ENCODE measurements around the gene LMCD1. TPM values are rescaled to one million over a fixed set of nuclear protein-coding genes. Genes with fewer than 3 reads are reported as not detected.

LMCD1 gene
- total RNA-seq, 2 experiments from 2014 or later, result 0.36 to 0.55 TPM

- Mint-ChIP-seq H3K9me3 (no peaks in the 10 kb centered on the region), H3K27ac (no peak overlapping the region), H3K4me1 (ENCODE audit: low read depth) (no peaks in the 10 kb centered on the region), H3K4me3 (no peak overlapping the region), H3K36me3 (ENCODE audit: low read depth) (no peaks in the 10 kb centered on the region), H3K27me3 (peaks cover 21% of the 10 kb centered on the region)
- no peak for TF ChIP-seq CTCF (IDR thresholded peaks at IDR 0.05)
- DNase-seq (no peak), ATAC-seq (ENCODE audit: poor library complexity) (no peak)
- ChIA-PET POLR2A (no interaction called here), CTCF (no interaction called here)
- intact Hi-C loops (cut with DNase I, micrococcal nuclease), result no loop called here
- no peaks in the 10 kb centered on the region for H3K27me3 ChIP-seq (ENCODE audit: control insufficient read depth in 1 of 2, insufficient read depth in 2 of 2, low read length in 2 of 2)
- no peaks in the 10 kb centered on the region for H3K36me3 ChIP-seq (ENCODE audit: insufficient read depth, low read length)
- no peaks in the 10 kb centered on the region for H3K4me1 ChIP-seq (ENCODE audit: insufficient read depth, low read length)
- no peaks in the 10 kb centered on the region for H3K9me3 ChIP-seq (ENCODE audit: control insufficient read depth in 1 of 2, insufficient read depth in 1 of 2, low read length in 2 of 2)
- no peak overlapping the region for H3K4me3 ChIP-seq (ENCODE audit: low read length)
- no peak overlapping the region for H3K27ac ChIP-seq (ENCODE audit: low read depth in 1 of 2, low read length in 2 of 2)
Observed at GRCh38 chr3:8512234-8512633, 10.6 kb downstream of the LMCD1 start.

GRCh38 chr3:8516047-8516661 is 14.5 kb downstream of the LMCD1 start:
- Mint-ChIP-seq H3K9me3 (no peaks in the 10 kb centered on the region), H3K36me3 (ENCODE audit: low read depth) (no peaks in the 10 kb centered on the region), H3K4me1 (ENCODE audit: low read depth) (no peaks in the 10 kb centered on the region), H3K27me3 (peaks cover 21% of the 10 kb centered on the region), H3K4me3 (no peak overlapping the region), H3K27ac (no peak overlapping the region)
- Histone ChIP-seq H3K4me3 (ENCODE audit: low read length) (no peak overlapping the region), H3K27ac (ENCODE audit: low read depth in 1 of 2, low read length in 2 of 2) (no peak overlapping the region), H3K27me3 (ENCODE audit: control insufficient read depth in 1 of 2, insufficient read depth in 2 of 2, low read length in 2 of 2) (no peaks in the 10 kb centered on the region), H3K36me3 (ENCODE audit: insufficient read depth, low read length) (no peaks in the 10 kb centered on the region), H3K9me3 (ENCODE audit: control insufficient read depth in 1 of 2, insufficient read depth in 1 of 2, low read length in 2 of 2) (no peaks in the 10 kb centered on the region), H3K4me1 (ENCODE audit: insufficient read depth, low read length) (no peaks in the 10 kb centered on the region)
- ATAC-seq (ENCODE audit: poor library complexity), result no peak
- intact Hi-C loops (cut with DNase I, micrococcal nuclease), result no loop called here
- no peak for TF ChIP-seq CTCF (IDR thresholded peaks at IDR 0.05)
- POLR2A ChIA-PET, result no interaction called here
- no peak for DNase-seq
- CTCF ChIA-PET, result no interaction called here

- H3K9me3 ChIP-seq (ENCODE audit: control insufficient read depth in 1 of 2, insufficient read depth in 1 of 2, low read length in 2 of 2), result no peaks in the 10 kb centered on the region
- H3K27ac ChIP-seq (ENCODE audit: low read depth in 1 of 2, low read length in 2 of 2), result no peak overlapping the region
- H3K4me1 ChIP-seq (ENCODE audit: insufficient read depth, low read length), result no peaks in the 10 kb centered on the region
- no peaks in the 10 kb centered on the region for H3K27me3 ChIP-seq (ENCODE audit: control insufficient read depth in 1 of 2, insufficient read depth in 2 of 2, low read length in 2 of 2)
- Mint-ChIP-seq H3K36me3 (ENCODE audit: low read depth) (no peaks in the 10 kb centered on the region), H3K4me1 (ENCODE audit: low read depth) (no peaks in the 10 kb centered on the region), H3K27ac (no peak overlapping the region), H3K4me3 (no peak overlapping the region), H3K27me3 (peaks cover 21% of the 10 kb centered on the region), H3K9me3 (peaks cover 3% of the 10 kb centered on the region)
- CTCF ChIA-PET, result no interaction called here
- H3K36me3 ChIP-seq (ENCODE audit: insufficient read depth, low read length), result no peaks in the 10 kb centered on the region
- intact Hi-C loops (cut with DNase I, micrococcal nuclease), result no loop called here
- ATAC-seq (ENCODE audit: poor library complexity), result no peak
- TF ChIP-seq CTCF (IDR thresholded peaks at IDR 0.05), result no peak
- no peak overlapping the region for H3K4me3 ChIP-seq (ENCODE audit: low read length)
- POLR2A ChIA-PET, result no interaction called here
- DNase-seq, result no peak
Observed at GRCh38 chr3:8516783-8517182, 15.2 kb downstream of the LMCD1 start.
